Spleen (tissue), 11 donors: ENCODE measurements around the gene TDRKH. TPM values are rescaled to one million over a fixed set of nuclear protein-coding genes. Genes with fewer than 3 reads are reported as not detected.

Source experiments
- DNase-seq: peaks from one replicate; pipeline ENCODE4 v3.0.0-alpha.2; 2020
- H3K27ac ChIP-seq, 8 donors: fragments of 200-600 bp; sonication (generic) in 7 of 8; 1 replicate in 4 of 8; 2 replicates in 4 of 8; pipeline versions ENCODE4 v1.5.0 to v1.8.0; 2016 to 2021; ENCODE audit warnings: inconsistent platforms in 4 of 8, mild to moderate bottlenecking in 4 of 8, moderate library complexity in 1 of 8
- H3K27me3 ChIP-seq, 7 donors: fragments of 200-600 bp; sonication (generic) in 6 of 7; replicated peaks in 1 of 7; 1 replicate in 4 of 7; 2 replicates in 3 of 7; pipeline versions ENCODE4 v1.5.0 to v1.8.0; 2016 to 2021; ENCODE audit warnings: inconsistent platforms in 3 of 7, mild to moderate bottlenecking in 1 of 7
- H3K36me3 ChIP-seq, 6 donors: fragments of 200-600 bp; sonication (generic) in 5 of 6; 1 replicate in 4 of 6; 2 replicates in 2 of 6; pipeline versions ENCODE4 v1.5.0 to v1.8.0; 2016 to 2021; ENCODE audit warnings: inconsistent platforms in 2 of 6
- H3K4me1 ChIP-seq, 6 donors: fragments of 200-600 bp; sonication (generic) in 5 of 6; 1 replicate in 3 of 6; 2 replicates in 3 of 6; pipeline versions ENCODE4 v1.5.0 to v1.8.0; 2016 to 2021; ENCODE audit warnings: inconsistent platforms in 3 of 6
- H3K4me3 ChIP-seq, 8 donors: fragments of 200-600 bp; sonication (generic) in 7 of 8; 1 replicate in 4 of 8; 2 replicates in 4 of 8; pipeline versions ENCODE4 v1.5.0 to v1.8.0; 2016 to 2021; ENCODE audit warnings: inconsistent platforms in 4 of 8, mild to moderate bottlenecking in 4 of 8, moderate library complexity in 2 of 8
- H3K9me3 ChIP-seq, 8 donors: fragments of 200-600 bp; sonication (generic) in 7 of 8; 1 replicate in 4 of 8; 2 replicates in 4 of 8; pipeline versions ENCODE4 v1.5.0 to v1.8.0; 2016 to 2021; ENCODE audit warnings: inconsistent platforms in 4 of 8
- POLR2A ChIP-seq, 3 donors: fragments of 450-650 bp; IDR thresholded peaks; one replicate each; pipeline ENCODE4 v1.5.1; 2017; ENCODE audit warnings: antibody characterized with exemption in 3 of 3, mild to moderate bottlenecking in 1 of 3
- POLR2AphosphoS5 ChIP-seq, 3 donors: sonication (generic); formaldehyde crosslinking; IDR thresholded peaks; one replicate each; pipeline ENCODE4 v1.5.1; 2017; ENCODE audit warnings: antibody characterized with exemption in 3 of 3
- WGBS, 5 donors: extraction: QIAGEN DNeasy Blood & Tissue Kit in 3 of 5; methylation state at CpG; one replicate each; pipeline versions ENCODE4 v1.1.5 to v1.1.7; 2013 to 2018; 5-methylcytosine and 5-hydroxymethylcytosine counted together
- intact Hi-C: fragments of 100-400 bp; cut with DNase I; formaldehyde crosslinking; loops from one replicate; pipeline ENCODE4 v1.15.0; 2023; ENCODE audit warnings: low total_unique reads
- polyA plus RNA-seq, 3 donors: library from polyadenylated mRNA; stranded (reverse); fragments of 200-250 nt; gene quantifications; one replicate each; pipeline ENCODE4 v1.2.1, GENCODE V29; 2013
- total RNA-seq, 7 donors: library from RNA; depleted of rRNA in 3 of 7; stranded (reverse); fragments of >200 nt in 3 of 7; fragmentation: NEBNext Ultra II Directional in 4 of 7; extraction: Animal tissue kit (Norgen Biotek cat#: 25700) in 4 of 7; gene quantifications; one replicate each; pipeline versions ENCODE4 v1.1.0 to v1.2.1, GENCODE V29; 2016 to 2021
- TF ChIP-seq, protein P1 (sequence below), 11 experiments: fragments of 200-600 bp in 7 of 11; fragments of 450-650 bp in 4 of 11; sonication (generic) in 4 of 11; IDR thresholded peaks in 8 of 11; conservative IDR thresholded peaks in 3 of 11; 1 replicate in 7 of 11; 2 replicates in 4 of 11; pipeline versions ENCODE4 v1.4.0 to v1.8.0; 2016 to 2021; ENCODE audit warnings: antibody characterized with exemption in 11 of 11, inconsistent platforms in 4 of 11, mild to moderate bottlenecking in 1 of 11
- donor health status: healthy with polysubstance abuse.
- donor health status: DM: no; HTN: no; CAD: no; lungs with moderate emphysema.
- donor health status: DM: no; HTN: no; CAD: no.
- donor health status: Bipolar disorder and iron deficiency.
- donor health status: healthy.
- donor health status: DM: no; HTN: no; CAD: no.
- donor health status: DM: yes; HTN: yes; CAD: no.

The TDRKH gene
- total and polyA plus RNA-seq, 10 donors: 3.1 to 21.6 (median 12.5) TPM

DNA sequence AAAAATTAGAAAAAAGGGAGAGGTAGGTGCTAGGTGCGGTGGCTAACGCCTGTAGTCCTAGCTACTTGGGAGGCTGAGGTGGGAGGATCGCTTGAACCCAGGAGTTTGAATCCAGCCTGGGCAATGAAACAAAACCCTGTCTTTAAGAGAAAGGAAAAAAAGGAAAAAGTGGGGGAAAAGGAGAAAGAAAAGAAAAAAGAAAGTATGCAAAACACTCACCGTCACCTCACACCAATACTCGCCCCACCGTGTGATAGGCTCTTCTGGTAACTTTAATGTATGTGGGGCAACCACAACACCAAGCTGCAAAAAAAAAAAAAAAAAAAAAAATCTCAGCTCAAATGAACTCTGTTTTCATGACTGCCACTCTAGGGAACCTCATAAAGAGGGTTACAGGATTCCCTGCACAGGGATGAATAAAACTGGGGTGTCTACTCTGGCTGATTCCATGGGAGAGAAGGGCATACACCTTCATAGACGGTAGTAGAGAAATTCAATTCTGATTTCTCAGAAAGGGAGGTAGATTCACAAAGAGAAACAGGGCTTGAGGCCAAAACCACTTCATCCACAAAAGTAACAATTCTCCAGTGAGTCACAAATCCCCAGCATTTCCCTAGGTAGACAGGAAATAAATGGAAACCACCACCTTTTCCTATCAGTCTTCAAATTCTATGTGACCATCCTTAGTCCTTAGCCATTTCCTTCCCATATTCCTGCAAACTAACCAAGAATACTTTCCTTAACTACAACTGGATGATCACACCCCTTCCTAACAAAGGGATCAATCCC, 29.5 kb downstream of the TDRKH start:
- H3K9me3 ChIP-seq: no peaks in the 10 kb centered on the region
- peaks cover 0 to 65% (median 51%) of the 10 kb centered on the region in 6 donors for H3K36me3 ChIP-seq
- WGBS, 5 donors: 66 to 96% (median 92%) methylated on average over 7 of the region's 7 CpGs

DNA sequence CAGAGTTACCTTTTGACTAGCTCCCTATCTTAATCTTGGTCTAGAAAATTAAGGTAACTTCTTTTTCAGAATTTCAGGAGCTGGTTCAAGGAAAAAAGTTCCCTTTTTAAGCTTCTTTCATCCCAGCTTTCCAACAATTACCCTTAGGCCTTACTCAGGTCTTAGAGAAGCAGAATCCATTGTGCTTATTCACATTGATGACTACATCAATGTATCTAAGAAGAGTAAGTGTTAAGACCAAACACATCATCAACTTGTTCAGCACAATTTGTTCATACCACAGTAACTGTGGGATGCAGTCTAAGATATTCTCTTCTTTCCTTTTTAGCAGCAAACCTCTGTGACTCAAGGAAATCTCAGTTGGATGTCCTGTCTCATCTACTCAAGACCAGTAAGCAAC, 31.1 kb downstream of the TDRKH start:
- peaks cover 0 to 75% (median 51%) of the 10 kb centered on the region in 6 donors for H3K36me3 ChIP-seq
- intact Hi-C loops: no loop called here
- H3K27me3 ChIP-seq: no peaks in the 10 kb centered on the region
- TF ChIP-seq POLR2AphosphoS5 (IDR thresholded peaks at IDR 0.05) (no peak), POLR2A (IDR thresholded peaks at IDR 0.05) (no peak)
- TF ChIP-seq, protein P1, sequence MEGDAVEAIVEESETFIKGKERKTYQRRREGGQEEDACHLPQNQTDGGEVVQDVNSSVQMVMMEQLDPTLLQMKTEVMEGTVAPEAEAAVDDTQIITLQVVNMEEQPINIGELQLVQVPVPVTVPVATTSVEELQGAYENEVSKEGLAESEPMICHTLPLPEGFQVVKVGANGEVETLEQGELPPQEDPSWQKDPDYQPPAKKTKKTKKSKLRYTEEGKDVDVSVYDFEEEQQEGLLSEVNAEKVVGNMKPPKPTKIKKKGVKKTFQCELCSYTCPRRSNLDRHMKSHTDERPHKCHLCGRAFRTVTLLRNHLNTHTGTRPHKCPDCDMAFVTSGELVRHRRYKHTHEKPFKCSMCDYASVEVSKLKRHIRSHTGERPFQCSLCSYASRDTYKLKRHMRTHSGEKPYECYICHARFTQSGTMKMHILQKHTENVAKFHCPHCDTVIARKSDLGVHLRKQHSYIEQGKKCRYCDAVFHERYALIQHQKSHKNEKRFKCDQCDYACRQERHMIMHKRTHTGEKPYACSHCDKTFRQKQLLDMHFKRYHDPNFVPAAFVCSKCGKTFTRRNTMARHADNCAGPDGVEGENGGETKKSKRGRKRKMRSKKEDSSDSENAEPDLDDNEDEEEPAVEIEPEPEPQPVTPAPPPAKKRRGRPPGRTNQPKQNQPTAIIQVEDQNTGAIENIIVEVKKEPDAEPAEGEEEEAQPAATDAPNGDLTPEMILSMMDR (IDR thresholded peaks at IDR 0.05 in 8 of 11, conservative IDR thresholded peaks at IDR 0.05 in 3 of 11): no peak
- H3K4me3 ChIP-seq: no peak overlapping the region
- DNase-seq: no peak
- peaks cover 8 to 21% (median 17%) of the 10 kb centered on the region in 6 donors for H3K4me1 ChIP-seq
- no peaks in the 10 kb centered on the region for H3K9me3 ChIP-seq
- H3K27ac ChIP-seq: no peak overlapping the region

More for the DNA sequence above, 29.5 kb downstream of the TDRKH start:
- Histone ChIP-seq H3K27me3 (no peaks in the 10 kb centered on the region), H3K4me1 (peaks cover 9 to 24% (median 18%) of the 10 kb centered on the region in 6 donors), H3K27ac (no peak overlapping the region), H3K4me3 (no peak overlapping the region)
- DNase-seq: no peak
- no peak for TF ChIP-seq POLR2AphosphoS5 (IDR thresholded peaks at IDR 0.05)
- TF ChIP-seq POLR2A (IDR thresholded peaks at IDR 0.05): no peak
- TF ChIP-seq, protein P1 (IDR thresholded peaks at IDR 0.05 in 8 of 11, conservative IDR thresholded peaks at IDR 0.05 in 3 of 11): no peak
- intact Hi-C loops: no loop called here

DNA sequence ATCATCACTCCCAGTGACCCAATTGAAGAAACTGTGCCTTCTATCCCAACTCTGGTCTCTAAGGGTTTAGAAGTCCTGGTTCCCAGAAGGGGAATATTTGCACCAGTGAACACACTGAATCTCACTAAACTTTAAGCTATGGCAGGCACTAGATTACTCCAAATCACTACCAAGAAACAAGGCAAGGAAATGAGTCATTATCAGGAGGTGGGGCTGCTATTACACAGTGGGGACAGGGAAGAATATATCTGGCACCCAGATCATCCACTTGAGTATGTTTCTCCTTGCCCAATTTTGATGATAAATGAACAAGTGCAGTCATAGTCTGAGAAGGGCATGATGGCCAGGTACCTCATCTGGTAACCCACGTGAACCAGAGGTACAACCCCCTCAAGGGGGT, 34.0 kb downstream of the TDRKH start:
- intact Hi-C loops: no loop called here
- Histone ChIP-seq H3K36me3 (peaks cover 0 to 65% (median 42%) of the 10 kb centered on the region in 6 donors), H3K4me3 (no peak overlapping the region), H3K4me1 (no peaks in the 10 kb centered on the region), H3K27ac (no peak overlapping the region), H3K9me3 (no peaks in the 10 kb centered on the region), H3K27me3 (no peaks in the 10 kb centered on the region)
- TF ChIP-seq, protein P1 (IDR thresholded peaks at IDR 0.05 in 8 of 11, conservative IDR thresholded peaks at IDR 0.05 in 3 of 11): no peak
- no peak for TF ChIP-seq POLR2AphosphoS5 (IDR thresholded peaks at IDR 0.05)
- TF ChIP-seq POLR2A (IDR thresholded peaks at IDR 0.05): no peak
- DNase-seq: no peak
- 63 to 83% (median 77%) methylated on average over 1 of the region's 1 CpG for WGBS, 5 donors

DNA sequence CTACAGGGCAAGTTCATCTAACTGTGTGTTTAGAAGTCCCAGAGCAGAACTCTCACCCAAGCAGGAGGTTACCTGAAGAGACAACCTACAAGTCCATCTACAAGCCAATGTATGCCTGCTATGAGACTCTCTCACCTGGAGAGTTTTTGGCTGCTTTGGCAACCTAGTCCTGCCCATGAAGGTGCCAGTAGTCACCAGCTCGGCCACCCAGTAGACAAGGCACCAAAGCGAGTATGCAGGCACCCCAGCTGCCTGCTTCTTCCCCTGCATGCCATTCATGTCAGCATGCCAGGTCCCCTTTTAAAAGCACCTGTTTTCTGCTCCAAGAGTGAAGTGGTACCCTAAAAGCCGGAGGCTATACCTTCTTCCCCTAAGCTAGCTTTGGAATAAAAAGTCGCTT, 48.8 kb downstream of the TDRKH start:
- DNase-seq: no peak
- no peaks in the 10 kb centered on the region for H3K27me3 ChIP-seq
- no peak overlapping the region for H3K4me3 ChIP-seq
- no peaks in the 10 kb centered on the region for H3K36me3 ChIP-seq
- TF ChIP-seq POLR2A (IDR thresholded peaks at IDR 0.05): no peak
- TF ChIP-seq, protein P1 (IDR thresholded peaks at IDR 0.05 in 8 of 11, conservative IDR thresholded peaks at IDR 0.05 in 3 of 11): no peak
- no peak for TF ChIP-seq POLR2AphosphoS5 (IDR thresholded peaks at IDR 0.05)
- 85 to 91% (median 87%) methylated on average over 4 of the region's 4 CpGs for WGBS, 5 donors
- H3K9me3 ChIP-seq: peaks cover 0 to 22% (median 16%) of the 10 kb centered on the region in 8 donors
- intact Hi-C loops: no loop called here
- no peak overlapping the region for H3K27ac ChIP-seq
- no peaks in the 10 kb centered on the region for H3K4me1 ChIP-seq
